HG03064 (cell line): ENCODE data around the gene ANKS3.
"Not testable (repeated sequence)": the region's sequence is repeated elsewhere in the genome, so short reads cannot be mapped to it uniquely, and the experiment has no call there.

Source experiments
- ATAC-seq: cut with Tn5 transposase; IDR thresholded peaks from one replicate; pipeline ENCODE4 v1.9.1; 2021; ENCODE audit warnings: low read depth; ENCODE audit not compliant: unreplicated experiment

The ANKS3 gene

DNA sequence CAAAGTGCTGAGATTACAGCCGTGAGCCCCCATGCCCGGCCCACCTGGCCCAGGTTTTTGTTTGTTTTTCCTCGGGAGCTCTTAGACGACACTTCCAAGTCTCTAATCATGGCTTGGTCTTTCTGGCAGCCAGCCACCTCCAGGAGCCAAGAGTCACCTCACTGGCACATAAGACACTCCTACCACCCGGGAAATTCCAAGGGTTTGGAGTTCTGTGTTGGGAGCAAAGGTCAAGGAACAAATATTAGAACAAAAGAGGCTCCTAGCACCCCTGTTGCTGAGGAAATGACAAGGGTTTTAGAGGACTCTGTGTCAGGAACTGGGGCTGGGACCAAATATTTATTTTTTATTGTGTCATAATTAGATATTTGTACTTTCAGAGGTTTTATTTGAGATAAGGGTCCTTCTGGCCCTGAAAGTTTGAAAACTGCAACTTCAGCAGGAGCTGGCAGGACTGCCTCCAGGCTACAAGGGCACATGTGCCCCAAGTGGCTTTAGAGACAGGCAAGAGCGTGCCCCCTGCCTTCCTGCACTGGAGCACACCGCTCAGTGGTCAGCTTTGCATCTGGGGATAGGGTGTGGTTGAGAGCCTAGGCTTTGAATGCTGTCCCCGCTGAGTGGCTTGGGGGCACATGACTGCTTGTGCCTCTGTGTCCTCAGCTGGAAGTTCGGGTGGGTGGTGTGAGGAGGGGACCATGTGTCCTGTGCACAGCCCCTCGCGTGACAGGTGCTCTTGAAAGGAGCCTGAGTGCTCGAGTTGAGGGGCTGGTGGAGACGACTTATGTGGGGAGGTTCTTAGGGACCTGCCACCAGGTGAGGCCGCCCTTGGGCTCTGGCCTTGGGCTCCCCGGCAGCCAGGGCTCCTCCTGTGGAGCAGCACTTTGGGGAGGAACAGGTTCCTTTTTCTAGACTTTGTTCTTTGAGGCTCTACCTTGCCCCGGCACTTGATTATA, 79.8 kb downstream of the ANKS3 start:
- no peak for ATAC-seq

DNA sequence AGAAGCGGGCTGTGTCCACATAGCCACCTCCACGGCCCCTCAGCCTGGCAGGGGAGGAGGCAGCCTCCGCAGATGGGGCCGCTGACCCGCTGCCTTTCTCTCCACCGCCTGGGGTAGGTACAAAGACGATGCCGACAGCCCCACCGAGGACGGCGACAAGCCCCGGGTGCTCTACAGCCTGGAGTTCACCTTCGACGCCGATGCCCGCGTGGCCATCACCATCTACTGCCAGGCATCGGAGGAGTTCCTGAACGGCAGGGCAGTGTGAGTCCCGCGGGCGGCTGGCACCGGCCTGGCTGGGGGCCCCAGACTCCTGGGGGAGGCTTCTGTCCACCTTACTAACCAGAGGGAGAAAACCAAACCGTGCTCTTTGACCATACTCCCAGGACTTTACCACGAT, 81.5 kb downstream of the ANKS3 start:
- ATAC-seq, result no peak

DNA sequence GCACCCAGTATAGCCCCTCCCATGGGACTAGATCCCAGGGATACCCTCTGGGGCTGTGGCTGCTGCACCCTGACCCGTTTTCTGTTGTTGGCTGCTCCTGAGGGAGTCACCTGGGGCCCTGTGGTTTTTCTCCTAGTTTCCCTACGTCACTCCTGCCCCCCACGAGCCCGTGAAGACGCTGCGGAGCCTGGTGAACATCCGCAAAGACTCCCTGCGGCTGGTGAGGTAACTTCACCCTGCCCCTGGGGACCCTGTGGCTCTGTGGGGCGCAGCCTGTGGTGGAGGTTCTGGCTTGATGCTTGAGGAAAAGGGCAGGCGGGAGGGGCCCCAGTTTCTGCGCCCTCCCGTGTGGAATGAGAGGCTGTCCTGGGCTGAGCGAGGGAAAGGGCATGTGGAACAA, 82.2 kb downstream of the ANKS3 start:
- ATAC-seq, result no peak

DNA sequence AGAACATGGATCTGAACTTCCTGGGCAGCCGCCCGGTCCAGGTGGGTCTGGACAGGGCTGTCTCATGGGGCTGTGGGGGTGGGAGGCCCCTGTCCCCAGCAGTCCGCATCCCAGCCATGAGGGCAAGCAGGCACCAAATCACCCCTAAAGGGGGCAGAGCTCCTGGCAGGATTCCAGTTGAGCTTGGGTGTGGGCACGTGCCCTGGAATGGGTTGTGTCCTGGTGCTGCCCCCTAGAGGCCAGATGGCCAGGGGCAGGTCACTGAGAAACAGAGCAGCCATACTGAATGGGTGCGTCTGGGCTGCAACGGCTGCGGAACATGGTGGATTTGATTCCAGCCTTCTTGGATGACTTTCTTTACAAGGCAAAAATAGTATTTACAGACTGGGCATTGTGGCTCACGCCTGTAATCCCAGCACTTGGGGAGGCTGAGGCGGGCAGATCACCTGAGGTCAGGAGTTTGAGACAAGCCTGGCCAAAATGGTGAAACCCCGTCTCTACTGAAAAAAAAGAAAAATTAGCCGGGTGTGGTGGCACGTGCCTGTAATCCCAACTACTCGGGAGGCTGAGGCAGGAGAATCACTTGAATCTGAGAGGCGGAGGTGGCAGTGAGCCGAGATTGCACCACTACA, 83.5 kb downstream of the ANKS3 start:
- not testable (repeated sequence) for ATAC-seq

DNA sequence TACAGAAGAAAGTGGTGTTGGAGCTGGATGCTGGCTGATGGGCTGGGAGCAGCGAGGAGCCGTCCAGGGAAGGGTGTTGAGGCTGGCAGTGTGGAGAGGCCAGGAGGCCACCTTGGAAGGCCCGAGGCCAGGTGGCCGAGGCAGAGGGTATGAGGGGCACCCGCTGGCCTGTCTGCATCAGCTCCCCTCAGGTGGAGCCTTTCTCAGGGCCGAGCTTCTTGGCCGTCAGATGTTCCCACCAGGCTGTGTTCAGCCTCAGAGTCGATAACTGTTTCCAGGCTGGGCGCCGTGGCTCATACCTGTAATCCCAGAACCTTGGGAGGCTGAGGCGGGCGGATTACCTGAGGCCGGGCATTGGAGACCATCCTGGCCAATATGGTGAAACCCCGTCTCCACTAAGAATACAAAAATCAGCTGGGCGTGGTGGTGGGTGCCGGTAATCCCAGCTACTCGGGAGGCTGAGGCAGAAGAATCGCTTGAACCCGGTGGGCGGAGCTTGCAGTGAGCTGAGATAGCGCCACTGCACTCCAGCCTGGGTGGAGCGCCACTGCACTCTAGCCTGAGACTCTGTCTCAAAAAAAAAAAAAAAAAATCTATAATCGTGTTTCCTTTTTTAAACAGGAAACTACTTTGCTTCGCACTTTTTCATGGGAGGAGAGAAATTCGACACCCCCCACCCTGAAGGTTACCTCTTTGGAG, 84.2 kb downstream of the ANKS3 start:
- ATAC-seq, result no peak

DNA sequence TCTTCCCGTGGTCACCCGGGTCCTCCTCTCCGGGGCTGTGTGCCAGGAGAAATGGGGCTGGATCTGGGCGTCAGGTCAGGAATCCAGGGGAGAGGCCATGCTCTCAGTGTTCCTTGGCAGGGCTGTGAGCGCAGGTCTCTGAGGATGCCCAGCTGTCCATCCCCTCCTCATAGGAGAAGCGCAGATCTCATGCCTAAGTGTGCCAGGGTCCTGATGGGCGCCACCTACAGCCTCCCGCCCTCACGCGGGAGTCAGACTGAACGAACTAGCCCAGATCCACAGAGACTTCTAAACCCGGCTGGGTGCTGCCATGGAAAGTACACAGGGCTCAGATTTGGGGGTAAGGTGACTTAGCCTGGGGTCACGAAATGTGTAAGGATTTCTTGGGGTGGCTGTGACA, 85.2 kb downstream of the ANKS3 start:
- ATAC-seq, result no peak

DNA sequence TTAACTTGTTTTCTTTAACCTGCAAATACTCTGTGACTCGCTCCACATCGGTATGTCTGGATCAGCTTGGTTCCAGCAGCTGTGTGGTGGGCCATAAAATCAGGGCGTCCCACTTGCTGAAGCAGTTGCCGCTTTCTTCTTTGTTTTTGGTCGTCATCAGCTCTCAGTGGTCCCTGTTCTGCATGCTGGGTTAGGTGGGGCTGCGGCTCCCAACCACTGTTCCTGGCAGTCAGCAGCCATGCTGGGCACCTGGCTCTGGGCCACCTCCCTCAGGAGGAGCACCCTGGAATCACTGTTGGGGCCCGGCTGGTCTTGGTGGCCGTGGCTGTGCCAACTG, 86.5 kb downstream of the ANKS3 start:
- no peak for ATAC-seq

DNA sequence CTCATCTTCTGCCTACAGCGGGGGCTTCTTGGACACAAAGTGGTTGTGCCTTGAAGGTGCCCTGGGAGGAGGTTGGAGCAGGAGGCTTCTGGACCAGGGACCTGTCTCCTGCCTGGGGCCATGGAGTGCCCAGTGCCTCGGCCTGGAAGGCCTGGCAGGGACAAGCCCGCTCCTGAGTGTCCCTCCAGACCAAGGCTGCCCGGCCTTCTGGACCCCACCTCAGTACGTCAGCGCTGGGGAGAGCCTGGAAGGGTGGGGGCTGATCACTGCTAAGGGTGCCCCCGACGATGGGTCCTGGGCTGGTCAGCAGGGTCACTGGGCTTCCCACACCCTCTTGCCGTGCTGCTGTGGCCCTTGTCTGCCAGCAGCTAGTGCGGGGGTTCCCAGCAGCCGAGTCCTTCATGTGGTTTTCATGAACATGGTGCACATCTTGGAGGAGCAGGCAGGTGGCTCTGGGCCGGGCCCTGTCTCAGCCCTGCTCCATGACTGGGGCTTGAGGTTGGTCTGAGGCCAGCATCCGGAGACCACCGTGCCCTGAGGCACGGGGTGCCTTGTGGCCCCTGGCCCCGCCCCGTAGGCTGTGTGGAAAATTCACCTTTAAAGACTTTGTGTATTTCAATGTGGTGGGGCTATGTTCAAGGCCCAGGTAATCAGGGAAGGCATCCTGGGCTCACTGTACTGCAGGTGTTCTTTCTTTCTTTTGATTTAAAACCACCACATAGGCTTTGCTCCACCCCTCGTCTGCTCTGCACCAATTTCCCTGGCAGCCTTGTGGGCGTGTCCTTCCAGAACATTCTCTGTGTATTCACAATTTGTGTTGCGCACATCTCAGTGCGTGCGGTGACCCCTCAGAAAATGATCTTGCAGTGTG, 87.1 kb downstream of the ANKS3 start:
- no peak for ATAC-seq
